Stimulated activated CD8-positive, alpha-beta memory T cell treated with anti-CD3 and anti-CD28 coated beads, Interleukin-2, amount 100 ng/mL, for 1 hour (primary cell): ENCODE results near the gene DLG1.

Experiments
- DNase-seq, 2 donors: peaks; one replicate each; pipeline ENCODE4 v3.0.0-alpha.2; 2020; ENCODE audit warnings: low read depth in 2 of 2

DLG1 gene

DNA sequence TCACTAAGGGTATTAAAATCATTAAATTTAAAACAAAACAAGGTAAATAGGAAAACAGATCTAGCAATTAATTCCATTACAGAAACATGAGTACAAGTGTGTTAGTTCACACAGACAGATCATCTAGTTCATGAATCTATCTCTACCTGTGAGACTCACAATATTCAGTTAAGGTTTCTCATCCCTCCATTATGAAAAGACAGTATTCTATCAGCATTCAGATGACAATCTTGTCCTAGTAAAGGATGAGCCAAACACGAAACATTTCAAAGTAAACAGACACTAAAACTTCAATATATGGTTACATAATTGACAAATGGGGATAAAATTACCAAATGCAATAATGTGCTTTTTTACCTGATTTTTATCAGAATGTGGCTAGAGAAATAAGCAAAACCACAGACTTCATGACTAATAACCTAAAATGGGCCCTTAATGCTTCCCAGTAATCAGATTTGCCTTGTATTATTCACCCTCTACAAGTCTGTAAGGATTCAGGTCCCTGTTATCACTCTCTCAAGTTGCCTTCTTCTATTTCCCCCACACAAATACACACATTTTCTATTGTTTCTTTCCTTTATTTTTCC, 126.8 kb downstream of the DLG1 start:
- DNase-seq, result no peak

DNA sequence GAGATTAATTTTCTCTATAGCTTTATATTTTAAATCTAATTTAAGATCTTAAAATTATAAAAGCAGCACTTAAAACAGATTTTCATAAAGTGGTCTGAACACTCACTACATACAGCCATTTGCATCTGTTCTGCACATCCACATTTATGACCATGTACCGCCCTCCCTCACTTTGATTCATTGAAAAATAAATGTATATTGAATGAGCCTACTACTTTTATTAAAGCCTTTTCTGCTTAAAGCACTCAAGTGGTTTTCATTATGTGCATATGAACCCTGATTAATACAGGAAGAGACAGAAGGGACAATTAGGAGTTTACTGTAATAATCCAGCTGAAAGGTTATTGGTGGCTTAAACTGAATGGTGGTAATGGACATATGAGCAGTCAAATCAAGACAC, 129.4 kb downstream of the DLG1 start:
- no peak for DNase-seq

DNA sequence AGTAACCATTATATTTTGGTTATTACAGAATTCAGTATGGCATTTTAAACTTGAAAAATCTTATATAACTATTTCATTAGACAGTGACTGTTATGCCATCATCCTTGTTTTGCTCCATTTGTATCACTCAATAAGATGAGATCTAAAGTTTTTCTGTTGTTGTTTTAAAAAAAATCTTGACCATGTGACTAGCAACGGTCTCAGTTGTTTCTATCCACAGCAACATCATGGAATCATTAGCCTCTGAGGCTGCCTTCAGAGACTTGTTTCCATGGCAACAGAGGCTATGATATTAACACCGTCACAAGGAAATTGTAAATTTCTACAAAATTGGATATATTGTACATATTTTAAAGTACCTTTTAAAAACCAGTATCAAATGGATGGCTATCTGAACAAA, 129.8 kb downstream of the DLG1 start:
- no peak for DNase-seq

DNA sequence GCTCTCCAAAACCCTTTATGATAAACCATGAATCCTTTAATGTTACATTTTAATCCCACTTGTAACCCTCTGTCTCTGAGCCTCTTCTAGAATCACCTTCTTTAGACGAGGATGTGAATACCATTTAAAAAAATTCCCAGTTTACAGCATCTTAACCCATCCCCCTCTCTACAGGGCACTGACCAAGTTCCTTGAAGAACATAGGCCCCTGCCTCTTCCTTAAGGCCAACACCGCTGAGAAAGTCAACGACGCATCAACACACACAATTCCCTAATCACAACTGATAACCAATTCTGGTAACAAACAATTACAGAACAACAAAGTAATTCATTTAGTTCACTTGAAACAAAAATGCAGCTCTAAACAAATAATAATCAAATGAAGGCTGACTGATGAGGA, 130.3 kb downstream of the DLG1 start:
- no peak for DNase-seq

DNA sequence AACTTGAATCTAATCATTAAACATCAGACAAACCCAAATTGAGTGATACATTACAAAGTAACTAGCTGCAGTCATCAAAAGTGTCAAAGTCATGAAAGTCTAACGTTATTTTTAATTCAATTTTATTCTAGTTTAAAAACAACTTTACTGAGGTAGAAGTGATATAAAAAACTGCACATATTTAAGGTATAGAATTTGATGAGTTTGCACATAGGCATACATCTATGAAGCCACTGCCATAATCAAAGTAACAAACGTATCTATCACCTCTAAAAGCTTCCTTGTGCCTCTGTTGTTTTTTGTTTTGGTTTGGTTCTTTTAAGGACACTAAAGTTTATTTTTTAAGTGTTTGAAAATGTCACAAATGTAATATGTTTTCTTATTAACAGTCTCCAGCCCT, 130.9 kb downstream of the DLG1 start:
- DNase-seq, result no peak

DNA sequence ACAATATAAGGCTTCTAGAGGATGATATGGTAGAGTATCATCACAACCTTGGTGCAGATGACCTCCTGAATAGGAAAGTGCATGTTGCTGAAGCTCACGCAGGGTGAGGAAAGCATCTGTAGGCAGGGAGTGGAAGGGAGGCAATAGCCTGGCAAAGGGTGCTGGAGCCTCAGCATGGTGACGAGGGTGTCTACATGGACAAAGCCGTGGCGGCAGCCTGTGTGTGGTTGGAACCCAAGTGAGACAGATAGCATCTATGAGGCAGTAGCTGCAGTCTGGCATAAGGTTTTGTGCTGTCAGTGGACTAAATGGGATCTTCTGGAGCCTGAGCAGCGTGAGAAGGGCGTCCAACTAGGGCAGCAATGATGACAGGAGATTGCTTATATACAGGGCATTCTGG, 132.5 kb downstream of the DLG1 start:
- DNase-seq, result no peak

DNA sequence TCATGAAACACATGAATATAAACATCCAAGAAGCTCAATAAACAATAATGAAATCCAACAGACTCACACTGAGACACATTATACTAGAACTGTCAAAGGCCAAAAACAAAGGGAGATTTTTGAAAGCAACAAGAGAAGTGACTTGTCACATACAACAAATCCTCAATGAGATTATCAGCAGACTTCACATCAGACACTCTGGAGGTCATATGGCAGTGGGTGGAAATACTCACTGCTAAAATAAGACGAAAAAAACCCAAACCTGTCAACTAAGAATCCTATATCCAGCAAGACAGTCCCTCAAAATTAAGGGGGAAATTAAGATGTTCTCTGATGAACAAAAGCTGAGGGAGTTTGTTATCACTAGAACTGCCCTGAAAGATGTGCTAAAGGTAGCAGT, 143.4 kb downstream of the DLG1 start:
- DNase-seq, result no peak

DNA sequence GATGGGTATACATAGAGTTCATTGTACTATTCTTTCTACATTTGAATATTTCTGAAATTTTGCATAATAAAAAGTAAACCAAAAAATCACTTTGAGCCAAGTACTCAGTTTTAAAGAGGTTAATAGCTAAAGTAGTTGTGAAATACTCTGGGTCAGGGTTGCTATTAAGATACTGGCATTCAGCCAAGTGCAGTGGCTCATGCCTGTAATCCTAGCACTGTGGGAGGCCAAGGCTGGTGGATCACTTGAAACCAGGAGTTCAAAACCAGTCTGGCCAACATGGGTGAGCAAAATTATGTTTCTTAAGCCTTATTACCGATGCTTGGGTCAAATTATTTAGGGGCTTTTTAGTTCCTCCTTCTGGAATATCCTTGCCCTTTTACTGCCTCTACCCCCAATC, 146.8 kb downstream of the DLG1 start:
- DNase-seq, result no peak

DNA sequence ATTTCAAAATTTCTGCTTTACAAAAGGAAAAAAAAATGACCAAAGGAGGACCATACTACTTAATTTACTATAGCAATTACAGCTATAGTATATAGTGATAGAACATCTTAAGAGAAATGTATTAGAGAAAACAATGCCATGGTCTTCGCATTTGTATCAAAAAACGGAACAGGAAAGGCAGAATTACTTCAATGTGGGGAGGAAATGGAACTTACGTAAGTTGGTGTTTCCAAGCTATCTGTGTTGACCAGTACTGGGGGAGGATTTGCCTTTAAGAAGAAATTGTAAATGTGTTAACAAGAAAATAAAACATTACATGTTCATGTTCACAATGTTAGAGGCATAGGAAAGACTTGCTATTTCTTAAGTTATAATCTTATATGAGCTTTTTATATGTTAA, 148.9 kb downstream of the DLG1 start:
- no peak for DNase-seq

DNA sequence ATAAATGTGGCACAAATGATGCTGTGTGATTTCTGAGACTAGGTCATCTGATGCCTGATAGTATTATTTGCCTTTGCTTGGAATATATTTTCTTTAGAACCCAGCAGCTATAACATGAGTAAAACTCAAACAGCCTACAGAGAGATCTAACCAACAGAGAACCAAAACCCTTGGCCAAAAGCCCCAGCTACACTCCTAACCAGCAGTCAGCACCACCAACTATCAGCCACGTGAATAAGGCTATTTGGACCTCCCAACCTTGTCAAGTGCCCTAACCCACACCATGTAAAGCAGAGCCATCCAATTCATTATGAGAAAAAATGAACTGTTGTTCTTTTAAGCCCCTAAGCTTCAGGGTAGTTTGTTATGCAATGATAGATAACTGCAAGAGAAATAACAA, 154.2 kb downstream of the DLG1 start:
- DNase-seq, result no peak

DNA sequence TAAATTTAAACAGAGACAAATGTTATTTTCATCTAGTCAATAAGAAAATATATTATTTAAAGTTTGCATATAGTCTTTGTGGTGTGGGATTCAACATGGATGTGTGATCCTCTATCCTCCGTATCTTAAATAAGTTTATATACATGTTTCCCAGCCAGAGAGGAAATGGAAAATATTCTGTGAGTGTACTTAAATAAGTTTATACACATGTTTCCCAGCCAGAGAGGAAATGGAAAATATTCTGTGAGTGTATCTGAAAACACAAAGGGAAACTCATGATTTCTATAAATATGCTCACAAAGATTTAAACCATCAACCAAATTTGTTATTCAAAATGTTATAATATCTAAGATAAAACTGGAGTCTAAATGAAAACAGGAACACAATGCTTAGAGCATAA, 158.8 kb downstream of the DLG1 start:
- DNase-seq, result no peak

DNA sequence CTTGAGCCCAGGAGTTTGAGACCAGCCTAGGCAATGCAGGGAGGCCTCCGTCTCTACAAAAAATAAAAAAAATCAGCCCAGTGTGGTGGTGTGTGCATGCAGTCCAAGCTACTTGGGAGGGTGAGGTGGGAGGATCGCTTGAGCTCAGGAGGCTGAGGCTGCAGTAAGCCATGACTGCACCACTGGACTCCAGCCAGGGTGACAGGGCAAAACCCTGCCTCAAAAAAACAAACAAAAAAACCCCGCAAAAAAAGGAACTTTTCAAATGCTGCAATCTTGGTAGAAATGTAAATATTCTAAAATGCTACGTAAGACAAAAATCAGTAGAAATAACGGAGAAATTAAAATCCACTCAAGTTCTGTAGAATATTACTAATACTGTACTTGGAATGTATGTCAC, 160.7 kb downstream of the DLG1 start:
- no peak for DNase-seq

DNA sequence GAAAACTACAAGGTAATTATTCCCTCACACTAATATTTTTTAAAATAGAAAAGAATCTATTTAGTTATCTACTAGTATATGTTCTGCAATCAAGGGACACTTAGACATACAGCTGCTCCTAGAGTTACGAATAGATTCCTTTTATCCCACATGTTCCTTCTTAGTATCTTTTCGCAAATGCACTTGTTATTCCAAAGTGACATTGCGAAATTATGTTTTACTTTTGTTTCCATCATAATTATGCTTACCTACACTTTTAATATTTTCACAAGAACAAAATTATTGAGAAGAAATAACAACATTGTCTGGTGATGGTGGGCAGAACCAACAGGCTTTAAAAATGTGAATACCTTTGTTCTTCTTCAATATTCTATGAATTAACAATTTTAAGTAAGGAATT, 161.7 kb downstream of the DLG1 start:
- DNase-seq, result no peak

DNA sequence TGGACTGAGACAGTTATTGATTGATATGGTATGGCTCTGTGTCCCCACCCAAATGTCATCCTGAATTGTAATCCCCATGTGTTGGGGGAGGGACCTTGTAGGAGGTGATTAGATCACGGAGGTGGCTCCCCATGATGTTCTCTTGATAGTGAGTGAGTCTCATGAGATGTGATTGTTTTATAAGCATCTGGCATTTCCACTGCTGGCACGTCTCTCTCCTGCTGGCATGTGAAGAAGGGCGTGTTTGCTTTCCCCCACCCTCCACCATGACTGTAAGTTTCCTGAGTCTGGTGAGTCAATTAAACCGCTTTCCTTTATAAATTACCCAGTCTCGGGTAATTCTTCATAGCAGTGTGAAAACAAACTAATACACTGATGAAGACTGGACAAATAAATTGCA, 163.2 kb downstream of the DLG1 start:
- no peak for DNase-seq

DNA sequence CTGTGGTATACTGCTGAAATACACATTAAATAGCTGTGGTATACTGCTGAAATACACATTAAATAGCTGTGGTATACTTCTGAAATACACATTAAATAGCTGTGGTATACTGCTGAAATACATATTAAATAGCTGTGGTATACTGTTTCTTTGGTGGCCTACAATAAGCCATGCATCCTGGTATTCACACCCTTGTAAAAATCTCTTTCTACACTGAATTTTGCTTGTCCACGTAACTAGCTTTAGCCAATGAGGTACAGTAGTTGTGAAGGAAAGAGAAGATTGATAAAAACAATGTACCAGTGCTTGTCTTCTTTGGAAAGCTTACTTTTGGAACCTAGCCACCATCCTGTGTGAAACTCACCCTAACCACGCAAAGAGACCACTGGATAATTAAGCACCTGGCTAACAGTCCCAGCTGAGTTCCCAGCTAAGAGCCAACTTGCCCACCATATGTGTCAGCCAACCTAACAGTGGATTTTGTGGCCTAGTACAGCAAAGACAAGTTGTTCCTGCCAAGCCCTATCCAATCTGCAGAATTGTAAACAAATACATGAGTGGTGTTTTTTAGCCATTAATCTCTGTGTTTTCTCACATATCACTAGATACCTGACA, 165.4 kb downstream of the DLG1 start:
- DNase-seq, result no peak

DNA sequence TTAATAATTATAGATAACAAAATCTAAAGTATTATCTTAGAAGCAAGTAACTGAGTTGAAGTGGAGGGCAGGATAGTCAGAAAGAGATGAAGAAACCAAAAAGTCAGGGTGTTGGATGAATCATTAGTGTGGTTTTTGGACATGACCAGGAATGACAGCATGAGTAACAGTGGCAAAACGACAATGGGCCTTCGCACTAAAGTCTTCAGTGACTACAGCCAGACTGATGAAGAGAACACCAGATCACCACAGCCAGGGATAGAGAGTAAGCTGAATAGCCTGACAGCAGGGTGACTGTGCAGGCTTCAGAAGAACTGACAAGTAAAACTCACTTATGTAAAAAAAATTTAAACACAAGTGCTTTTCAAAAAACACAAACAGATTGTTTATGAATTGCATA, 172.8 kb downstream of the DLG1 start:
- DNase-seq, result no peak

DNA sequence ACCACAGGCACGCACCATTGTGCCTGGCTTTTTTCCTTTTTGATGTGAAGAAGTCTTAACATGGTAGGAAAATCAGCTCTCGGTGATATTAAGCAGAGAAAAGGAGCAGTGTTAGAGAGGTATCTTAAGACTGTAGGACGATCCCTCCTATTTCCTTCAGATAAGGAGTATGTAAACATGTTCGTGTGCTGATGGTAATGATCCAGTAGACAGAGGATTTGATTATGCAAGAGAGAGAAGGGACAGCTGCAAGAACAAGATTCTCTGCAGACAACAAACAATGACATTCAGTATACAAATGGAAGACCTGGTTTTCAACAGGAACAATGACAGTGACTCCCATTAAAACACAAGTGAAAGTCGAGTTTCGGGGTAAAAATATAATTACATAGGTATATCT, 173.7 kb downstream of the DLG1 start:
- no peak for DNase-seq

DNA sequence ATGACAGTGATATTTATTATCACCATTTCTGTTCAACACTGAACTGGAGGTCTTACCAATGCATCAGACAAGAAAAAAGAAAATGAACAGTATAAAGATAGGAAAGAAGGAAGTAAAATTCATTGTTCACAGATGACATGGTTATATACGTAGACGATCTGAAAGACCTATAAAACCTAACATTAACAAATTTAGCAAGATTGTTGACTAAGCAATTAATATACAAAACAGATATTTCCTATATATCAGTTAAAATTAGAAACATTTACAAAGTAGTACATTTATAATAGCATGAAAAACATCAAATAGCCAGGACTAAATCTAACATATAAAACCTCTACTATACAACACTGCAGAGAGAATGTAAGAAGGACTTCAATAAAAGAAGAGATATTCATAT, 176.0 kb downstream of the DLG1 start:
- no peak for DNase-seq

DNA sequence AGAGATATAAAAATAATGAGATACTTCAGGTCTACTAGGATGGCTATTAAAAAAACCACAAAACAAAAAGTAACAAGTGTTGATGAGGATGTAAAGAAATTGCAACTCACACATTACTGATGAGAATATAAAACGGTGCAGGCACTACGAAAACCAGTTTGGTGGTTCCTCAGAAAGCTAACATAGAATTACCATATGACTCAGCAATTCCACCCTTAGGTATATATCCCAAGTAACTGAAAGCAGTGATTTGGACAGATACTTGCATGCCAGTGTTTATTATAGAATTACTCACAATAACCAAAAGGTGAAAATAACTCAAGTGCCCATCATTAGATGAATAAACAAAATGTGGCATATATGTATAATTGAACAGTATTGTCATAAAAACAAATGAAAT, 181.3 kb downstream of the DLG1 start:
- no peak for DNase-seq

DNA sequence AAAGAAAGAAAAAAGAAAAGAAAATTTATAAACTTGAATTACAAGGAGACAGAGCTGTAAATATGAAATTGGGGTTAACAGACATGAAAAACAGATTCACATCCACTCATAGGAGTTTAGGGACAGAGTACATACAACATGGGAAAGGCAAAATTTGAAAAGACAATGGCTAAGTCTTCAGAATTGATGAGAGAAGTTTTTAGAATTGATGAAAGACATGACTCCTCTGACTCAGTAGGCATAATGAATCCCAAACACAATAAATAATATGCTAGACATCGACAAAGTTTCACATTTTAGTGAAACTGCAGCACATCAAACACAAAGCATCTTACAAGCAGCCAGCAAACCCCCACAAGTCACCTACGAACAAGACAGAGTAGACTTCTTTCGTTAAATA, 184.4 kb downstream of the DLG1 start:
- DNase-seq, result no peak

DNA sequence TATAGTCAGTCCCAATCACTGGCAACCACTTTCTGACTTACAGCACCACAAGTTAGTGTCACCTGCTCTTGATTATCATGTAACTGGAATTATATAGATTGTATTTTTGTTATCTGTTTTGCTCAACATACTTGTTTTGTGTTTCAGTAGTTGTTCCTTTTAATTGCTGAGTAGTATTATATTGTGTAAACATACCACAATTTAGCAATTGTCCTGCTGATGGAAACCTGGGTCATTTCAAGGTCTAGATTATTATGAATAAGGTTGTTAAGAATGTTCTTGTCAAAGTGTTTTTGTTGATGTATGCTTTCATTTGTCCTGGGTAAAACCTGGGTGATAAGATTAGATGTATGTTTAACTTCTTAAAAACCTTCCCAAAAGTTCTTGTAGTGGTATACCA, 186.7 kb downstream of the DLG1 start:
- no peak for DNase-seq

DNA sequence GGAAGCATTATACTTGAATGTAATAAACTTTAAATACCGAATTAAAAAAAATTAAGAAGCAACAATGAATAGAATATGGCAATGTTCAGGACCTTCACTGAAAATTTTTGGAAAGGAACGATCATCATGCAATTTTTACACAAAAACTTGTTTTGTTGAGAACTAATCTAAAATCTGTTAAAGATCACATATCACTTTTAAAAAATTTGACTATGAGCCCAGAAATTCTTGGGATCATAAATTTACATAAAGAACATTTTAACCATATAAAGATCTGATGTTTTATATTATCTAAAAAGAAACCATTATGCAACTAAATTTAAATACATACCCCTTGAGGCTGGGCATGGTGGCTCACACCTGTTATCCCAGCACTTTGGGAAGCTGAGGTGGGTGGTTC, 192.6 kb downstream of the DLG1 start:
- DNase-seq, result no peak

DNA sequence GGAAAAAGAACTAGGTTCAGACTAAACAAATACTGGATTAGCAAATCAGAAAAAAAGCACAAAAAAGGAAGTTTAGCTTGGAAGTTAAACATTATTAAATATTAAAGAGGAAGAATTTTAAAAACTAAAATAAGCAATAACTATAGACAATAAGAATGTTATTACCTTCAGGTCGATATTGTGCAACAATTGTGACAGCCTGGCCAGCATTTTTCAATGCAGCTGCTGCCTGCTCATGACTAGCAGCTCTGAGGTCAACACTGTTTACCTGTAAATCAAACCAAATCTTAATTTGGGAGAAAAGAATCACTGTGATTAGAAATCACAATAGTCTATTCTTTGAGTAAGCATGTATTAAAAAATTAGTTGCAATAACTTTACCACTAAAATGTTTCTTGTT, 193.7 kb downstream of the DLG1 start:
- no peak for DNase-seq

DNA sequence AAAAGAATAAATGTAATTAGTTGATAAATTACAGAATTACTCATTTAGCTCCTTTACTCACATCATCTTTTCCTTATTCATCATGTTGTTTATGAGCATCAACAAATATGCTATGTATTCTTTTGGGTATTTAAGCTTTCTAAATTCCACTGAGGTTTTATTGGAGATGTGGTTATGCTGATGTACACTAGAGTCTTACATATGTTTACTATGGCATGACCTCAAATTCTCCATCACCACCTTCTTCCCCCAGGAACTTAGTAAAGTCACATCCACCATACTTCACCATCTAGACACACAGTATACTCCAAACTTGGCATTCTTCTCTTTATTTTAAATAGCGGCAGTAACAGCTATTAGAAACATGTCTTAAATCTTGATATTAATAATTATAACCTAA, 194.6 kb downstream of the DLG1 start:
- no peak for DNase-seq
